ENCODE measurements around the gene MYLK2.

DNA sequence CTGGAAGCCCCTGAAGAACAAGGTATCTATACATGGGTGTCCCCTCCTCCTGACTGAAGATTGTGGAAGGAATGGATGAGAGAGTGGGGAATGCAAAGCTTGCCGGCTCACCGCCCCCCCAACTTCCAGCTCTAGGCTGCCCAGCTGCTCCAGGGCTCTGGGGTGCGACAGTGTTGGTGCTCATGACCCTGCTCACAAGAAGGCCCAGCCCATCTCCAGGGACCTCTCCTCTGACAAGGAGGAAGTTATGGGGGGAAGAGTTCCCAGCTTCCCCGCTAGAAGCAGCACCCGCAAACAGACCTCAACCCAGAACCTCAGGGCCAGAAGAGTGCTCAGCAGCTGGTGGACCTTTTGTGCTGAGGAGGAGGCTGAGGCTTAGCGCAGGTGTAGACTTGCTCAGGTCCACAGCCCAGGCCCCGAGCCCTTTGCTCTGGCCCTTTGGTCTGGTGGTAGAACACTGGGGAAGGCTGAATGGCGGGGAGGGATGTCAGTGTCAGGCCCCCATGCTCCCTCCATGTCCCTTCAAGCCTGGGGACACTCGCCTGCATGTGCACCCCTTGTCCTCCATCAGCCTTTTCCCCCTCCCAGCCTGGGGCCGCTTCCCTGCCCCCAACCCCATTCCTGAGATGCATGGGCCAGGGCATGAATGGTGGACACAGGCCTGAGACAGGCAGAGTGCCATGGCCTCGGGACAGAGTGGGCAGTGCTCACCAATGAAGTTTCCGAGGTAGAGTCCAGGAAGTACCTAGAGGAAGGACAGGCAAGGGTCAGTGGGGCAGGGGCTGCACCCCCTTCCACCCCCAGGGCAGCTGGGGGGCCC lies 49.9 kb downstream of the MYLK2 start:
- no peak for TF ChIP-seq POLR2A (IDR thresholded peaks at IDR 0.05)
- TF ChIP-seq, protein P1, sequence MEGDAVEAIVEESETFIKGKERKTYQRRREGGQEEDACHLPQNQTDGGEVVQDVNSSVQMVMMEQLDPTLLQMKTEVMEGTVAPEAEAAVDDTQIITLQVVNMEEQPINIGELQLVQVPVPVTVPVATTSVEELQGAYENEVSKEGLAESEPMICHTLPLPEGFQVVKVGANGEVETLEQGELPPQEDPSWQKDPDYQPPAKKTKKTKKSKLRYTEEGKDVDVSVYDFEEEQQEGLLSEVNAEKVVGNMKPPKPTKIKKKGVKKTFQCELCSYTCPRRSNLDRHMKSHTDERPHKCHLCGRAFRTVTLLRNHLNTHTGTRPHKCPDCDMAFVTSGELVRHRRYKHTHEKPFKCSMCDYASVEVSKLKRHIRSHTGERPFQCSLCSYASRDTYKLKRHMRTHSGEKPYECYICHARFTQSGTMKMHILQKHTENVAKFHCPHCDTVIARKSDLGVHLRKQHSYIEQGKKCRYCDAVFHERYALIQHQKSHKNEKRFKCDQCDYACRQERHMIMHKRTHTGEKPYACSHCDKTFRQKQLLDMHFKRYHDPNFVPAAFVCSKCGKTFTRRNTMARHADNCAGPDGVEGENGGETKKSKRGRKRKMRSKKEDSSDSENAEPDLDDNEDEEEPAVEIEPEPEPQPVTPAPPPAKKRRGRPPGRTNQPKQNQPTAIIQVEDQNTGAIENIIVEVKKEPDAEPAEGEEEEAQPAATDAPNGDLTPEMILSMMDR (IDR thresholded peaks at IDR 0.05), result no peak

Measured in lower leg skin (tissue), 3 donors.